Endodermal cell (in vitro differentiated cells): ENCODE data around the gene CA9. TPM values are rescaled to one million over a fixed set of nuclear protein-coding genes. Genes with fewer than 3 reads are reported as not detected.

Experiments used
- DNase-seq: peaks from one replicate; pipeline ENCODE4 v3.0.0-alpha.2; 2017
- H3K27ac ChIP-seq: 2 replicates; pipeline ENCODE4 v1.5.1; 2013; ENCODE audit warnings: mild to moderate bottlenecking, low read depth, low read length, moderate library complexity
- H3K27me3 ChIP-seq: 2 replicates; pipeline ENCODE4 v1.6.1; 2013; ENCODE audit warnings: mild to moderate bottlenecking, low read length, moderate library complexity; ENCODE audit not compliant: insufficient read depth, control insufficient read depth, poor library complexity, severe bottlenecking
- H3K36me3 ChIP-seq: 2 replicates; pipeline ENCODE4 v1.7.0; 2013; ENCODE audit warnings: mild to moderate bottlenecking, low read length, moderate library complexity; ENCODE audit not compliant: control insufficient read depth, insufficient read depth
- H3K4me1 ChIP-seq: one replicate; pipeline ENCODE4 v1.7.0; 2013; ENCODE audit warnings: low read length; ENCODE audit not compliant: control insufficient read depth, insufficient read depth
- H3K4me3 ChIP-seq: 2 replicates; pipeline ENCODE4 v1.5.1; 2013; ENCODE audit warnings: mild to moderate bottlenecking, low read length, moderate library complexity
- H3K9ac ChIP-seq: 2 replicates; pipeline ENCODE4 v1.6.1; 2013; ENCODE audit warnings: mild to moderate bottlenecking, low read length, moderate library complexity; ENCODE audit not compliant: poor library complexity, severe bottlenecking; ENCODE audit errors: extremely low read depth
- H3K9me3 ChIP-seq: 2 replicates; pipeline ENCODE4 v1.6.1; 2013; ENCODE audit warnings: mild to moderate bottlenecking, low read length, moderate library complexity; ENCODE audit not compliant: control insufficient read depth
- H3K27ac Mint-ChIP-seq: 2 replicates; pipeline ENCODE4 v1.8.0; 2020; ENCODE audit warnings: mixed read lengths
- H3K27me3 Mint-ChIP-seq: 2 replicates; pipeline ENCODE4 v1.8.0; 2021; ENCODE audit warnings: mild to moderate bottlenecking, mixed read lengths; ENCODE audit not compliant: insufficient read depth
- H3K36me3 Mint-ChIP-seq: 2 replicates; pipeline ENCODE4 v1.8.0; 2020; ENCODE audit warnings: low read depth, mixed read lengths
- H3K4me1 Mint-ChIP-seq: 2 replicates; pipeline ENCODE4 v1.8.0; 2020; ENCODE audit warnings: mixed read lengths
- H3K4me3 Mint-ChIP-seq: 2 replicates; pipeline ENCODE4 v1.8.0; 2020; ENCODE audit warnings: mild to moderate bottlenecking, moderate library complexity, mixed read lengths
- H3K9me3 Mint-ChIP-seq: 2 replicates; pipeline ENCODE4 v1.8.0; 2020; ENCODE audit warnings: mild to moderate bottlenecking, mixed read lengths
- WGBS, 2 experiments: methylation state at CpG; one replicate each; pipeline versions ENCODE4 v1.1.5 to v1.1.7; 2013; ENCODE audit warnings: missing lambda C conversion rate in 2 of 2, mixed read lengths in 1 of 2; ENCODE audit not compliant: insufficient coverage in 1 of 2, insufficient read length in 1 of 2; 5-methylcytosine and 5-hydroxymethylcytosine counted together
- total RNA-seq, 2 donors: library from RNA; stranded (reverse); fragmentation: NEBNext Ultra II Directional in 1 of 2; extraction: Animal tissue kit (Norgen Biotek cat#: 25700) in 1 of 2; gene quantifications; 2 replicates in 1 of 2; 3 replicates in 1 of 2; pipeline ENCODE4 v1.2.1, GENCODE V29; 2021
- TF ChIP-seq, protein P1 (sequence below): fragments of 200-600 bp; sonication (generic); conservative IDR thresholded peaks from 2 replicates; pipeline ENCODE4 v1.5.0; 2021; ENCODE audit warnings: antibody characterized with exemption, mild to moderate bottlenecking

The CA9 gene
- total RNA-seq, 2 donors from 2014 or later, result 1.8 to 3.6 TPM

DNA sequence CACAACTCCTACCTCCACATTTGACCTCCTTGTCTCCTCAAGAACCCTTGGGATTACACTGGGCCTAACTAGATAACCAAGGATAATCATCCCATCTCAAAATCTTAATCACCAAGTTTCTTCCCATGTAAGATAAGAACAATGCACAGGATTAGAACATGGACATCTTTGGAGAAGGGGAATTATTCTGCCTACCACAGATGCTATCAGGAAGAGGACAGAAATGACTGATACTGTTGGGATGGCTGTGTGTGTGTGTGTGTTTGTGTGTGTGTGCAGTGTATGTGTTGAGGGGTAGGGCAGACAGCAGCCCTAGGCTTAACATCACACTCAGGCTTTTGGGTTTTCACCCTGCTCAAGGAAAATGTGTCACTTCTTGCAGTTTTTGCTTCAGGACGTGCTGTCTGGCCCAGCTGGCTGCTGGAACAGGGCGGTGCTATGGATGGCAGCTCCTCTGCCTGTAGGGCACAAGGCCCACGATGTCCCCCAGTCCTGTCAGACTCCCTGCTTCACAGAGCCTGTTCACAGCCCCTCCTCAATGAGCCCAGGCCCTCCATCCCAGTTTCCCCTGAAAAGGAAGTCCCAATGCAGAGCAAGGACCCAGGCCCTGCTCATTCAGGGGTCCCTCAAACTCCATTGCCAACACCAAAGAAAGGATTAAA is 7.7 kb downstream of the CA9 start:
- Histone ChIP-seq H3K4me1 (peaks cover 6% of the 10 kb centered on the region), H3K27ac (no peak overlapping the region), H3K36me3 (peaks cover 41% of the 10 kb centered on the region), H3K9me3 (no peaks in the 10 kb centered on the region), H3K4me3 (no peak overlapping the region), H3K27me3 (no peaks in the 10 kb centered on the region), H3K9ac (no peak overlapping the region)
- 76 to 80% methylated on average over 2 to 3 of the region's 3 CpGs for WGBS, 2 experiments
- Mint-ChIP-seq H3K27me3 (peaks cover 1% of the 10 kb centered on the region), H3K36me3 (peaks cover 43% of the 10 kb centered on the region), H3K4me1 (peaks cover 23% of the 10 kb centered on the region), H3K9me3 (no peaks in the 10 kb centered on the region), H3K27ac (peak overlapping the region; percentile 14), H3K4me3 (no peak overlapping the region)
- TF ChIP-seq, protein P1, sequence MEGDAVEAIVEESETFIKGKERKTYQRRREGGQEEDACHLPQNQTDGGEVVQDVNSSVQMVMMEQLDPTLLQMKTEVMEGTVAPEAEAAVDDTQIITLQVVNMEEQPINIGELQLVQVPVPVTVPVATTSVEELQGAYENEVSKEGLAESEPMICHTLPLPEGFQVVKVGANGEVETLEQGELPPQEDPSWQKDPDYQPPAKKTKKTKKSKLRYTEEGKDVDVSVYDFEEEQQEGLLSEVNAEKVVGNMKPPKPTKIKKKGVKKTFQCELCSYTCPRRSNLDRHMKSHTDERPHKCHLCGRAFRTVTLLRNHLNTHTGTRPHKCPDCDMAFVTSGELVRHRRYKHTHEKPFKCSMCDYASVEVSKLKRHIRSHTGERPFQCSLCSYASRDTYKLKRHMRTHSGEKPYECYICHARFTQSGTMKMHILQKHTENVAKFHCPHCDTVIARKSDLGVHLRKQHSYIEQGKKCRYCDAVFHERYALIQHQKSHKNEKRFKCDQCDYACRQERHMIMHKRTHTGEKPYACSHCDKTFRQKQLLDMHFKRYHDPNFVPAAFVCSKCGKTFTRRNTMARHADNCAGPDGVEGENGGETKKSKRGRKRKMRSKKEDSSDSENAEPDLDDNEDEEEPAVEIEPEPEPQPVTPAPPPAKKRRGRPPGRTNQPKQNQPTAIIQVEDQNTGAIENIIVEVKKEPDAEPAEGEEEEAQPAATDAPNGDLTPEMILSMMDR, result no peak
- no peak for DNase-seq

GRCh38 chr9:35682051-35682450 is 8.3 kb downstream of the CA9 start:
- no peak overlapping the region for H3K9ac ChIP-seq
- no peaks in the 10 kb centered on the region for H3K9me3 ChIP-seq
- 90 to 97% methylated on average over 6 of the region's 6 CpGs for WGBS, 2 experiments
- TF ChIP-seq, protein P1, result no peak
- Mint-ChIP-seq H3K36me3 (peaks cover 49% of the 10 kb centered on the region), H3K4me3 (no peak overlapping the region), H3K27ac (peak overlapping the region; percentile 50), H3K27me3 (no peaks in the 10 kb centered on the region), H3K4me1 (peaks cover 27% of the 10 kb centered on the region), H3K9me3 (no peaks in the 10 kb centered on the region)
- peaks cover 6% of the 10 kb centered on the region for H3K4me1 ChIP-seq
- H3K27me3 ChIP-seq, result no peaks in the 10 kb centered on the region
- no peak overlapping the region for H3K27ac ChIP-seq
- no peak overlapping the region for H3K4me3 ChIP-seq
- peaks cover 45% of the 10 kb centered on the region for H3K36me3 ChIP-seq
- DNase-seq, result no peak

DNA sequence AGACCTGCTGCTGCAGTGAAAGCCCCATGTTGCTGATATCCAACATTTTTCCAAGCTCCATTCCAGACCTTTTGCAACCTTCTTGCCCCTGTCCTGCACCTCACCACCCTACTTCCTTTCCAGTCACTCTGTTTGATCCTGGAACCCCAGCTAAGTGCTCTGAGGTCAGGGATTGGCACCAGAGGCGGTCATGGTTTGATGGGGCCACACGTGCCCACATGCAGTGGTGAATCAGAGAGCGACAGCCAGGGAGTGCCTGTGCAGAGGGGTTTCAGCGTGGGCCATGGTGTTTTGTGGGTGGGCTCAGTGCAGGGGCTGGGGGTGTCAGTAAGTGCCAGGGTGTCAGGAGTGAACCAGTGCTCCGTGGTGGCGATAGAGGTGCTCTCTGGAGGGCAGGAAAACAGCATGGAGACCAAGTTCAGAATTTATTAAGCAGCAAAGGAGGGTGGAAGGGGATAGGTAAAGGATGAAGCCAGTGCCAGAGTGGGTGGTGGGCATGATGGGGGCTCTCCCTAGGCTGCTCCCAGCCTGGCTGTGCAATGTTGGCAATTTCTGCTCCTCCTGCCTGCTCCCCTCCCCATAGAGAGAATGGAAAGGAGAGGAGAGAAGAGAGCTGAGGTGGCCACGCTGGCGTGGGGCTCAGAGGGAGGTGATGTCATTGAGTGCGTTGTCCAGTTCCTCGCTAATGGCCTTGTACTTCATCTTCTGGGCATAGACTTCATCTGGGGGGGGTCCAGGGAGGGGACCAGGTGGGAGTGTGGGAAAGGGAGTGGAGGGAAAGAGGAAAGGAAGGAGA is 9.0 kb downstream of the CA9 start:
- Histone ChIP-seq H3K9me3 (no peaks in the 10 kb centered on the region), H3K4me1 (peaks cover 8% of the 10 kb centered on the region), H3K4me3 (no peak overlapping the region), H3K27ac (no peak overlapping the region), H3K9ac (no peak overlapping the region), H3K27me3 (no peaks in the 10 kb centered on the region), H3K36me3 (peaks cover 51% of the 10 kb centered on the region)
- TF ChIP-seq, protein P1, result no peak
- Mint-ChIP-seq H3K27me3 (no peaks in the 10 kb centered on the region), H3K9me3 (no peaks in the 10 kb centered on the region), H3K4me1 (peaks cover 32% of the 10 kb centered on the region), H3K27ac (peak overlapping the region; percentile 50), H3K36me3 (peaks cover 54% of the 10 kb centered on the region), H3K4me3 (no peak overlapping the region)
- DNase-seq, result no peak
- 91 to 94% methylated on average over 4 to 10 of the region's 10 CpGs for WGBS, 2 experiments
